HG02870 (cell line): ENCODE results near the gene AWAT2.
"Not testable (repeated sequence)": the region's sequence is repeated elsewhere in the genome, so short reads cannot be mapped to it uniquely, and the experiment has no call there.

ENCODE experiments used
- ATAC-seq: cut with Tn5 transposase; IDR thresholded peaks from one replicate; pipeline ENCODE4 v1.9.1; 2021; ENCODE audit warnings: mild to moderate bottlenecking, moderate library complexity; ENCODE audit not compliant: unreplicated experiment

The AWAT2 gene

GRCh38 chrX:70001708-70002341 lies 47.9 kb downstream of the AWAT2 start:
- no peak for ATAC-seq

DNA sequence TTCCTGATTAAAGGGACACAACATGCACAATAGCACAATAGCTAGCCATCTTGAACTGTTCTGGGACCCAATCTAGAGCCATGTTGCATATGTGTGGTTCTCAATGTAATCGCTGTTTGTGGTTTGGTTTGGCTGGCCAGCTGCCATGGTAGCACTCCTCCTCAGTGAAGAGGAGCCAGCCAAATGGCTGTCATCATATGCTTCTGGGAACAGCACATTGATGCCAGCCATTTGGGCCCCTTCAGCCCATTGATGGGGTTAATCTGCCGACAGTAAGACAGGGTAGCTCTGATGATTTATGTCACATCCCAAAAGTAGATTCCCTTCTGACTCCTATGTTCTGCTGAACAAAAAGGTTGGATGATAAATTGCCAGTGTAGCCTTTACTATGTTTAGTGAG lies 48.5 kb downstream of the AWAT2 start:
- ATAC-seq: no peak

DNA sequence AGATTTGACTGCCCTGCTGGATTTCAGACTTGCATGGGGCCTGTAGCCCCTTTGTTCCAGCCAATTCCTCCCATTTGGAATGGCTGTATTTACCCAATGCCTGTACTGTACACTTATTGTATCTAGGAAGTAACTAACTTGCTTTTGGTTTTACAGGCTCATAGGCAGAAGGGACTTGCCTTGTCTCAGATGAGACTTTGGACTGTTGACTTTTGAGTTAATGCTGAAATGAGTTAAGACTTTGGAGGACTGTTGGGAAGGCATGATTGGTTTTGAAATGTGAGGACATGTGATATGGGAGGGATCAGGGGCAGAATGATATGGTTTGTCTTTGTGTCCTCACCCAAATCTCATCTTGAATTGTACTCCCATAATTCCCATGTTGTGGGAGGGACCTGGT lies 51.4 kb downstream of the AWAT2 start:
- not testable (repeated sequence) for ATAC-seq

GRCh38 chrX:69996113-69996468 lies 53.6 kb downstream of the AWAT2 start:
- no peak for ATAC-seq

GRCh38 chrX:69995362-69996112 lies 54.2 kb downstream of the AWAT2 start:
- ATAC-seq: no peak

DNA sequence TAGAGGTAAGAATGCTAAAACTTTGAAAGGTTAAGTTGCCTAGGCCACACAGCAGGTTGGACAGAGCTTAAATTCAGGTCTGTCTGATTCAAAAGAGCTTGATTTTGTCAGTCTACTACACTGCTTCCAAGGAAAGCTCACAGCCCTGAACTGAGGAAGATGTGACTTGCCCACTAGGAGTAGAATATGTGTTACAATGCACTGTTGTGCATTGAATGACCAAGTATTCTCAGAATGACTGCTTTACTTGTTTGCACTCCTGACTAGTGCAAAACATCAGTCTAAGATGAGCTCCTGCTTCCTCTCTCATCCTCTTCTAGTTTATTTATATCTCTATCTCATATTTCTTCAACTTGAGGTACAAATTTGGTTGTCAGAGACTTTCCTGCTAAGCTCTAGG lies 56.2 kb downstream of the AWAT2 start:
- ATAC-seq: no peak

DNA sequence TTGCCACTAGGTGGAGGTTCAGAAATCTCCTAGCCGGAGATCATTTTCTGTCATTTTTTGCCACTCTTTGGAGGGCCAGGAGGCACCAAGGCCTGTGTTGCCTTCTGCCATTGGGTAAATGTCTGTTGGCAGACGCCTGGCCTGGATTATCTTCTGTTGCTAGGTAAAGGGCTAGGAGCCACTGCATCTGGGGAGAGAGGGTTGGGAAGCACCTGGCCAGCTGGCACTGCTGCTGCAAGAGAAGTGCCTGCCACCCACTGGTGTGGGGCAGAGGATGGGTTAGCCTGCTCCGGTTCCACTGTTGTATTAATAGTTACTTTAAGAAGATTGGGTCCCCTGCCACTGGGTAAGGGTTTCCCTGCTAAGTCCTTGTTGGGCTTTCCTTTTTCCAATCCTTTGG lies 58.1 kb downstream of the AWAT2 start:
- no peak for ATAC-seq
